ENCODE data around the gene SLC35C1. TPM values are rescaled to one million over a fixed set of nuclear protein-coding genes. Genes with fewer than 3 reads are reported as not detected.
A peak's percentile ranks its signal among the peaks of the same experiment; 100 is the strongest.
"Not testable (repeated sequence)": the region's sequence is repeated elsewhere in the genome, so short reads cannot be mapped to it uniquely, and the experiment has no call there.

Gene SLC35C1
- total and polyA plus RNA-seq, 12 donors = 4.5 to 14.1 (median 6.1) TPM

GRCh38 chr11:45832811-45833441 lies 28.0 kb downstream of the SLC35C1 start:
- Histone ChIP-seq H3K27me3 (peaks cover 0 to 3% (median 0%) of the 10 kb centered on the region in 7 donors), H3K27ac (no peak overlapping the region), H3K9me3 (no peaks in the 10 kb centered on the region), H3K4me3 (no peak overlapping the region), H3K36me3 (no peaks in the 10 kb centered on the region), H3K4me1 (peaks cover 0 to 4% (median 0%) of the 10 kb centered on the region in 9 donors)
- no peak for TF ChIP-seq CTCF (IDR thresholded peaks at IDR 0.05)
- ATAC-seq (no peak), DNase-seq (no peak)
- WGBS, 2 donors = 78 to 83% methylated on average over 9 of the region's 9 CpGs
- intact Hi-C loops (cut with DNase I) = no loop called here

- 66 to 67% methylated on average over 3 of the region's 3 CpGs for WGBS, 2 donors
- DNase-seq (no peak), ATAC-seq (no peak)
- TF ChIP-seq CTCF (IDR thresholded peaks at IDR 0.05) = no peak
- H3K4me3 ChIP-seq = no peak overlapping the region
- H3K36me3 ChIP-seq = no peaks in the 10 kb centered on the region
- peaks cover 0 to 3% (median 0%) of the 10 kb centered on the region in 7 donors for H3K27me3 ChIP-seq
- H3K9me3 ChIP-seq = no peaks in the 10 kb centered on the region
- H3K27ac ChIP-seq = no peak overlapping the region
- peaks cover 0 to 4% (median 0%) of the 10 kb centered on the region in 9 donors for H3K4me1 ChIP-seq
- intact Hi-C loops (cut with DNase I) = no loop called here
Observed at GRCh38 chr11:45833761-45834160, 28.8 kb downstream of the SLC35C1 start.

- peak in 3 of 8 donors; percentile 20 to 55 (median 33) for ATAC-seq
- DNase-seq = no peak
- no peak overlapping the region for H3K4me3 ChIP-seq
- intact Hi-C loops (cut with DNase I) = no loop called here
- TF ChIP-seq CTCF (IDR thresholded peaks at IDR 0.05) = no peak
- H3K27ac ChIP-seq = no peak overlapping the region
- H3K27me3 ChIP-seq = peaks cover 0 to 3% (median 0%) of the 10 kb centered on the region in 7 donors
- H3K36me3 ChIP-seq = no peaks in the 10 kb centered on the region
- 56 to 68% methylated on average over 4 of the region's 4 CpGs for WGBS, 2 donors
- no peaks in the 10 kb centered on the region for H3K9me3 ChIP-seq
- peaks cover 0 to 4% (median 0%) of the 10 kb centered on the region in 9 donors for H3K4me1 ChIP-seq
Observed at GRCh38 chr11:45834298-45834756, 29.4 kb downstream of the SLC35C1 start.

- H3K36me3 ChIP-seq = no peaks in the 10 kb centered on the region
- 94 to 95% methylated on average over 6 of the region's 6 CpGs for WGBS, 2 donors
- ATAC-seq = no peak
- no peaks in the 10 kb centered on the region for H3K27me3 ChIP-seq
- no peak for DNase-seq
- H3K9me3 ChIP-seq = no peaks in the 10 kb centered on the region
- intact Hi-C loops (cut with DNase I) = no loop called here
- H3K4me3 ChIP-seq = no peak overlapping the region
- H3K4me1 ChIP-seq = peaks cover 0 to 12% (median 4%) of the 10 kb centered on the region in 9 donors
- no peak overlapping the region for H3K27ac ChIP-seq
- no peak for TF ChIP-seq CTCF (IDR thresholded peaks at IDR 0.05)
Observed at GRCh38 chr11:45839204-45839603, 34.3 kb downstream of the SLC35C1 start.

GRCh38 chr11:45840251-45840650 lies 35.3 kb downstream of the SLC35C1 start:
- H3K9me3 ChIP-seq, H3K27ac ChIP-seq, ATAC-seq, H3K4me1 ChIP-seq, H3K27me3 ChIP-seq, H3K4me3 ChIP-seq, DNase-seq, H3K36me3 ChIP-seq: not testable (repeated sequence)
- intact Hi-C loops (cut with DNase I) = loop anchor here in 2 of 10 donors (5.0 to 10.0 kb wide), 4 partner anchors 33 to 165 kb away; partner anchors contain the start of genes PEX16 (in 1 of the 2) and SLC35C1 (in 1 of the 2)
- 87 to 96% methylated on average over 13 of the region's 13 CpGs for WGBS, 2 donors
